Measurements from ENCODE around the gene SIGLEC7. TPM values are rescaled to one million over a fixed set of nuclear protein-coding genes. Genes with fewer than 3 reads are reported as not detected.

Gene SIGLEC7
- total and polyA plus RNA-seq, 9 donors: 0.40 to 1.1 (median 0.63) TPM

DNA sequence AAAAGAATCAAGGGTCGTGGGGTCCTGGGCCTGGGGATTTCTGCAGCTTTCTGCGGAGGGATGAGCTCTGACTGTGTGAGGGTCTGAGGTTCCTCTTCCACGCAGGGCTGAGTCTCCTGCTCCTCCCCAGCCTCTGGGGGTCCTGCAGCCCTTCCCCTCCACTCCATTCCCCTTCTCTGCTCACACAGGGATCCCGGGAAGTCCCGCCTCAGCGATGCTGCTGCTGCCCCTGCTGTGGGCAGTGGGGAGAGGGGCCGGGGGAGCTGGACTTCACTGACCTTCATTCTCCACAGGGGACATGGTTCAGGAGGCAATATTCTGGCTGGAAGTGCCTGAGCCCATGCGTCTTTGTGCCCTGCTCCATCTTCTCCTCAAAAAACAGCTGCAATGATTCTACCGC, 56.5 kb downstream of the SIGLEC7 start:
- H3K36me3 ChIP-seq (ENCODE audit: control insufficient read depth, insufficient read depth, low read length): no peaks in the 10 kb centered on the region
- H3K27ac ChIP-seq (ENCODE audit: low read length): no peak overlapping the region
- H3K4me3 ChIP-seq (ENCODE audit: low read length): no peak overlapping the region
- peaks cover 2% of the 10 kb centered on the region for H3K27me3 ChIP-seq (ENCODE audit: control insufficient read depth, insufficient read depth, low read length)
- H3K9me3 ChIP-seq (replicated peaks; ENCODE audit: control insufficient read depth, low read depth, low read length): no peaks in the 10 kb centered on the region
- no peaks in the 10 kb centered on the region for H3K4me1 ChIP-seq (ENCODE audit: control insufficient read depth, insufficient read depth, low read length)
- DNase-seq: no peak
- WGBS (ENCODE audit: insufficient coverage): 80% methylated on average over 4 of the region's 9 CpGs

- Histone ChIP-seq H3K36me3 (ENCODE audit: control insufficient read depth, insufficient read depth, low read length) (no peaks in the 10 kb centered on the region), H3K4me3 (ENCODE audit: low read length) (no peak overlapping the region), H3K27ac (ENCODE audit: low read length) (no peak overlapping the region), H3K4me1 (ENCODE audit: control insufficient read depth, insufficient read depth, low read length) (no peaks in the 10 kb centered on the region), H3K27me3 (ENCODE audit: control insufficient read depth, insufficient read depth, low read length) (peaks cover 2% of the 10 kb centered on the region), H3K9me3 (replicated peaks; ENCODE audit: control insufficient read depth, low read depth, low read length) (no peaks in the 10 kb centered on the region)
- no peak for DNase-seq
- WGBS (ENCODE audit: insufficient coverage): 61% methylated on average over 10 of the region's 10 CpGs
Measured at GRCh38 chr19:51200071-51200666, 58.1 kb downstream of the SIGLEC7 start.

DNA sequence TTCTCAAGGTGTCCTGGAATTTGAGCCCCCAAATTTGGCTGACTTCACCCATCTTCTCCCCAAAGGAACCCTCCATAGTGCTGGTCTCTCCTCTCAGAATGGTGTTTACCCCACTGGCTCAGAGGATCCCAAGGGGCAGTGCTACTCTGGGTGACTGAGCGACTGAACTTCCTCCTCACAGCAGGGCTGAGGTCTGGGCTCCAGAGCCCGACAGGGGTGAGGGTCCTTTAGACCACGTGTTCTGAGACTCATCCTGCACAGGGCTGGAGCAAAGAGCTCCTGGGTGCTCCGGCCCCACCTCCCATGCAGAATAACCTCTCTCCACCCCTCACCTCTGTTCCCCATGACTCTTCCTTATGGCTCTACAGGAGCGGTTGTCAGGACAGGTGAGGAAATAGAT, 59.6 kb downstream of the SIGLEC7 start:
- WGBS (ENCODE audit: insufficient coverage): 80% methylated on average over 1 of the region's 5 CpGs
- Histone ChIP-seq H3K4me3 (ENCODE audit: low read length) (no peak overlapping the region), H3K27me3 (ENCODE audit: control insufficient read depth, insufficient read depth, low read length) (peaks cover 2% of the 10 kb centered on the region), H3K4me1 (ENCODE audit: control insufficient read depth, insufficient read depth, low read length) (no peaks in the 10 kb centered on the region), H3K9me3 (replicated peaks; ENCODE audit: control insufficient read depth, low read depth, low read length) (no peaks in the 10 kb centered on the region), H3K27ac (ENCODE audit: low read length) (no peak overlapping the region), H3K36me3 (ENCODE audit: control insufficient read depth, insufficient read depth, low read length) (no peaks in the 10 kb centered on the region)
- no peak for DNase-seq

Other genes starting within 250 kb of the SIGLEC7 start
- gene KLK4, start 230.9 kb upstream of the SIGLEC7 start, total RNA-seq: not detected
- not detected for gene KLK4, start 230.9 kb upstream of the SIGLEC7 start, polyA plus RNA-seq (ENCODE audit: insufficient read depth in 1 of 8, insufficient read length in 8 of 8, low replicate concordance in 1 of 8)
- gene KLK5, start 189.3 kb upstream of the SIGLEC7 start, total RNA-seq: not detected
- gene KLK5, start 189.3 kb upstream of the SIGLEC7 start, polyA plus RNA-seq (ENCODE audit: insufficient read depth in 1 of 8, insufficient read length in 8 of 8, low replicate concordance in 1 of 8): under 1 TPM in 1 of 8 donors, not detected in 7; 0.34 TPM
- gene KLK6, start 172.7 kb upstream of the SIGLEC7 start, total RNA-seq: 0.09 TPM
- gene KLK6, start 172.7 kb upstream of the SIGLEC7 start, polyA plus RNA-seq (ENCODE audit: insufficient read depth in 1 of 8, insufficient read length in 8 of 8, low replicate concordance in 1 of 8): under 1 TPM in 5 of 8 donors, not detected in 3; 0.12 to 0.62 (median 0.23) TPM
- not detected for gene KLK7, start 158.4 kb upstream of the SIGLEC7 start, total RNA-seq
- under 1 TPM in 4 of 8 donors, not detected in 4; 0.05 to 0.30 (median 0.17) TPM for gene KLK7, start 158.4 kb upstream of the SIGLEC7 start, polyA plus RNA-seq (ENCODE audit: insufficient read depth in 1 of 8, insufficient read length in 8 of 8, low replicate concordance in 1 of 8)
- gene KLK8, start 140.7 kb upstream of the SIGLEC7 start, total RNA-seq: not detected
- gene KLK8, start 140.7 kb upstream of the SIGLEC7 start, polyA plus RNA-seq (ENCODE audit: insufficient read depth in 1 of 8, insufficient read length in 8 of 8, low replicate concordance in 1 of 8): 1 to 10 TPM in 1 of 8 donors, not detected in 7; 1.0 TPM
- gene KLK10, start 122.6 kb upstream of the SIGLEC7 start, total RNA-seq: not detected
- gene KLK10, start 122.6 kb upstream of the SIGLEC7 start, polyA plus RNA-seq (ENCODE audit: insufficient read depth in 1 of 8, insufficient read length in 8 of 8, low replicate concordance in 1 of 8): under 1 TPM in 7 of 8 donors, not detected in 1; 0.06 to 0.57 (median 0.15) TPM
- not detected for gene KLK11, start 115.7 kb upstream of the SIGLEC7 start, total RNA-seq
- gene KLK11, start 115.7 kb upstream of the SIGLEC7 start, polyA plus RNA-seq (ENCODE audit: insufficient read depth in 1 of 8, insufficient read length in 8 of 8, low replicate concordance in 1 of 8): 1 to 10 TPM in 1 of 8 donors, under 1 TPM in 2, not detected in 5; 0.34 to 2.1 (median 0.45) TPM
- gene KLK12, start 107.3 kb upstream of the SIGLEC7 start, total RNA-seq: not detected
- gene KLK12, start 107.3 kb upstream of the SIGLEC7 start, polyA plus RNA-seq (ENCODE audit: insufficient read depth in 1 of 8, insufficient read length in 8 of 8, low replicate concordance in 1 of 8): not detected
- not detected for gene KLK13, start 77.2 kb upstream of the SIGLEC7 start, total RNA-seq
- under 1 TPM in 1 of 8 donors, not detected in 7; 0.21 TPM for gene KLK13, start 77.2 kb upstream of the SIGLEC7 start, polyA plus RNA-seq (ENCODE audit: insufficient read depth in 1 of 8, insufficient read length in 8 of 8, low replicate concordance in 1 of 8)
- not detected for gene KLK14, start 59.4 kb upstream of the SIGLEC7 start, total RNA-seq
- gene KLK14, start 59.4 kb upstream of the SIGLEC7 start, polyA plus RNA-seq (ENCODE audit: insufficient read depth in 1 of 8, insufficient read length in 8 of 8, low replicate concordance in 1 of 8): under 1 TPM in 5 of 8 donors, not detected in 3; 0.28 to 0.52 (median 0.34) TPM
- gene CTU1, start 33.9 kb upstream of the SIGLEC7 start, total RNA-seq: 4.8 TPM
- gene CTU1, start 33.9 kb upstream of the SIGLEC7 start, polyA plus RNA-seq (ENCODE audit: insufficient read depth in 1 of 8, insufficient read length in 8 of 8, low replicate concordance in 1 of 8): 1 to 10 TPM; 2.7 to 4.3 (median 3.3) TPM
- 0.53 TPM for gene SIGLEC9, start 17.4 kb upstream of the SIGLEC7 start, total RNA-seq
- gene SIGLEC9, start 17.4 kb upstream of the SIGLEC7 start, polyA plus RNA-seq (ENCODE audit: insufficient read depth in 1 of 8, insufficient read length in 8 of 8, low replicate concordance in 1 of 8): 1 to 10 TPM in 5 of 8 donors, under 1 TPM in 3; 0.54 to 1.4 (median 1.1) TPM
- 2.3 TPM for gene CD33, start 82.8 kb downstream of the SIGLEC7 start, total RNA-seq
- 1 to 10 TPM; 2.2 to 3.9 (median 2.8) TPM for gene CD33, start 82.8 kb downstream of the SIGLEC7 start, polyA plus RNA-seq (ENCODE audit: insufficient read depth in 1 of 8, insufficient read length in 8 of 8, low replicate concordance in 1 of 8)
- gene SIGLECL1, start 108.8 kb downstream of the SIGLEC7 start, total RNA-seq: not detected
- gene SIGLECL1, start 108.8 kb downstream of the SIGLEC7 start, polyA plus RNA-seq (ENCODE audit: insufficient read depth in 1 of 8, insufficient read length in 8 of 8, low replicate concordance in 1 of 8): not detected
- gene IGLON5, start 169.3 kb downstream of the SIGLEC7 start, total RNA-seq: not detected
- under 1 TPM; 0.14 to 0.73 (median 0.21) TPM for gene IGLON5, start 169.3 kb downstream of the SIGLEC7 start, polyA plus RNA-seq (ENCODE audit: insufficient read depth in 1 of 8, insufficient read length in 8 of 8, low replicate concordance in 1 of 8)
- 0.49 TPM for gene VSIG10L, start 199.8 kb downstream of the SIGLEC7 start, total RNA-seq
- gene VSIG10L, start 199.8 kb downstream of the SIGLEC7 start, polyA plus RNA-seq (ENCODE audit: insufficient read depth in 1 of 8, insufficient read length in 8 of 8, low replicate concordance in 1 of 8): 1 to 10 TPM in 6 of 8 donors, under 1 TPM in 2; 0.80 to 1.7 (median 1.3) TPM
- gene ETFB, start 224.1 kb downstream of the SIGLEC7 start, total RNA-seq: 50.1 TPM
- gene ETFB, start 224.1 kb downstream of the SIGLEC7 start, polyA plus RNA-seq (ENCODE audit: insufficient read depth in 1 of 8, insufficient read length in 8 of 8, low replicate concordance in 1 of 8): 10 to 100 TPM; 49.5 to 56.8 (median 53.7) TPM
- 0.44 TPM for gene CLDND2, start 226.7 kb downstream of the SIGLEC7 start, total RNA-seq
- gene CLDND2, start 226.7 kb downstream of the SIGLEC7 start, polyA plus RNA-seq (ENCODE audit: insufficient read depth in 1 of 8, insufficient read length in 8 of 8, low replicate concordance in 1 of 8): 1 to 10 TPM in 4 of 8 donors, under 1 TPM in 4; 0.46 to 1.7 (median 1.0) TPM
- gene NKG7, start 230.4 kb downstream of the SIGLEC7 start, total RNA-seq: 0.80 TPM
- 1 to 10 TPM; 1.6 to 3.9 (median 2.2) TPM for gene NKG7, start 230.4 kb downstream of the SIGLEC7 start, polyA plus RNA-seq (ENCODE audit: insufficient read depth in 1 of 8, insufficient read length in 8 of 8, low replicate concordance in 1 of 8)
- gene LIM2, start 245.7 kb downstream of the SIGLEC7 start, total RNA-seq: not detected
- gene LIM2, start 245.7 kb downstream of the SIGLEC7 start, polyA plus RNA-seq (ENCODE audit: insufficient read depth in 1 of 8, insufficient read length in 8 of 8, low replicate concordance in 1 of 8): not detected
- not detected for gene C19orf84, start 248.3 kb downstream of the SIGLEC7 start, total RNA-seq
- gene C19orf84, start 248.3 kb downstream of the SIGLEC7 start, polyA plus RNA-seq (ENCODE audit: insufficient read depth in 1 of 8, insufficient read length in 8 of 8, low replicate concordance in 1 of 8): under 1 TPM in 2 of 8 donors, not detected in 6; 0.17 to 0.44 TPM

Data from muscle of leg (tissue), 11 donors.